B cell (primary cell): ENCODE results near the gene GPHN. TPM values are rescaled to one million over a fixed set of nuclear protein-coding genes. Genes with fewer than 3 reads are reported as not detected.

Source experiments
- ATAC-seq: fragments of 200-7000 bp; cut with Tn5 transposase; one replicate; pipeline ENCODE4 v1.10.0; 2021; ENCODE audit warnings: low read depth, mild to moderate bottlenecking, moderate number of reproducible peaks, moderate library complexity
- CTCF ChIA-PET: fragments of 350-600 bp; sonication (Branson Sonifier 250); formaldehyde crosslinking; loops from one replicate; lab custom pipeline; 2021; ENCODE audit warnings: antibody characterized with exemption, inconsistent platforms; lab: Charles Lee
- POLR2A ChIA-PET: fragments of 350-600 bp; sonication (Branson Sonifier 250); formaldehyde crosslinking; loops from one replicate; lab custom pipeline; 2021; ENCODE audit warnings: antibody characterized with exemption; lab: Charles Lee
- DNase-seq: peaks from one replicate; pipeline ENCODE4 v3.0.0; 2013
- H2AFZ ChIP-seq: 2 replicates; pipeline ENCODE4 v1.6.1; 2012; ENCODE audit warnings: mild to moderate bottlenecking, low read depth, low read length; ENCODE audit not compliant: insufficient read depth, poor library complexity, severe bottlenecking
- H3K27ac ChIP-seq, 2 donors: 1 replicate in 1 of 2; 2 replicates in 1 of 2; pipeline ENCODE4 v1.5.1; 2012 to 2013; ENCODE audit warnings: low read length in 2 of 2, mild to moderate bottlenecking in 2 of 2, moderate library complexity in 1 of 2
- H3K27me3 ChIP-seq, 4 experiments: fragments of 200-600 bp in 1 of 4; sonication (generic) in 1 of 4; replicated peaks in 1 of 4; 1 replicate in 2 of 4; 2 replicates in 2 of 4; pipeline versions ENCODE4 v1.6.1 to v1.7.0; 2013 to 2016; ENCODE audit warnings: low read length in 3 of 4, mild to moderate bottlenecking in 2 of 4, mixed read lengths in 1 of 4, moderate library complexity in 1 of 4; ENCODE audit not compliant: insufficient read depth in 4 of 4, control insufficient read depth in 3 of 4; ENCODE audit errors: control extremely low read depth in 1 of 4
- H3K36me3 ChIP-seq, 2 experiments: replicated peaks in 1 of 2; 1 replicate in 1 of 2; 2 replicates in 1 of 2; pipeline versions ENCODE4 v1.6.1 to v1.7.1; 2013; ENCODE audit warnings: low read length in 1 of 2; ENCODE audit not compliant: insufficient read depth in 2 of 2, control insufficient read depth in 1 of 2; ENCODE audit errors: control extremely low read depth in 1 of 2, extremely low read depth in 1 of 2
- H3K4me1 ChIP-seq, 2 donors: fragments of 200-600 bp in 1 of 2; sonication (generic) in 1 of 2; 1 replicate in 1 of 2; 2 replicates in 1 of 2; pipeline versions ENCODE4 v1.5.1 to v1.6.1; 2013 to 2017; ENCODE audit warnings: low read length in 2 of 2; ENCODE audit not compliant: control insufficient read depth in 2 of 2, insufficient read depth in 2 of 2
- H3K4me2 ChIP-seq: replicated peaks from 2 replicates; pipeline ENCODE3; 2012; ENCODE audit warnings: mild to moderate bottlenecking, low read depth, low read length; ENCODE audit not compliant: poor library complexity, severe bottlenecking
- H3K4me3 ChIP-seq, 5 experiments: fragments of 200-600 bp in 1 of 5; sonication (generic) in 1 of 5; 1 replicate in 3 of 5; 2 replicates in 2 of 5; pipeline versions ENCODE4 v1.5.1 to v1.7.0; 2011 to 2016; ENCODE audit warnings: low read length in 4 of 5, mild to moderate bottlenecking in 4 of 5, low read depth in 2 of 5, control low read depth in 1 of 5, moderate library complexity in 1 of 5; ENCODE audit not compliant: insufficient read depth in 1 of 5; ENCODE audit errors: control extremely low read depth in 1 of 5, extremely low read depth in 1 of 5
- H3K79me2 ChIP-seq: fragments of 200-600 bp; sonication (generic); one replicate; pipeline ENCODE4 v1.6.0; 2016; ENCODE audit warnings: low read length; ENCODE audit not compliant: control insufficient read depth, insufficient read depth
- H3K9ac ChIP-seq: fragments of 200-600 bp; sonication (generic); 2 replicates; pipeline ENCODE4 v1.6.1; 2017; ENCODE audit warnings: mild to moderate bottlenecking, low read length, moderate library complexity
- H3K9me3 ChIP-seq, 3 donors: one replicate each; pipeline versions ENCODE4 v1.6.1 to v1.7.1; 2013; ENCODE audit warnings: low read length in 2 of 3; ENCODE audit not compliant: control insufficient read depth in 2 of 3, insufficient read depth in 1 of 3; ENCODE audit errors: control extremely low read depth in 1 of 3
- H4K20me1 ChIP-seq: 2 replicates; pipeline ENCODE4 v1.6.0; 2012; ENCODE audit warnings: mild to moderate bottlenecking, low read length; ENCODE audit not compliant: insufficient read depth, control insufficient read depth, poor library complexity, severe bottlenecking
- H3K27ac Mint-ChIP-seq: one replicate; pipeline ENCODE4 v1.8.0; 2021; ENCODE audit warnings: mixed read lengths
- H3K27me3 Mint-ChIP-seq: one replicate; pipeline ENCODE4 v1.8.0; 2021; ENCODE audit warnings: mixed read lengths
- H3K4me1 Mint-ChIP-seq: one replicate; pipeline ENCODE4 v1.8.0; 2021; ENCODE audit warnings: mixed read lengths
- H3K4me3 Mint-ChIP-seq: one replicate; pipeline ENCODE4 v1.8.0; 2021; ENCODE audit warnings: mixed read lengths
- H3K9me3 Mint-ChIP-seq: one replicate; pipeline ENCODE4 v1.8.0; 2022; ENCODE audit warnings: mixed read lengths; ENCODE audit not compliant: insufficient read depth
- CTCF ChIP-seq: fragments of 200-600 bp; IDR thresholded peaks from one replicate; pipeline ENCODE4 v1.8.0; 2022; ENCODE audit warnings: antibody characterized with exemption, mild to moderate bottlenecking
- EZH2 ChIP-seq: IDR thresholded peaks from 2 replicates; pipeline ENCODE4 v1.6.1; 2012; ENCODE audit warnings: borderline replicate concordance, low read depth, mild to moderate bottlenecking, moderate library complexity, low read length; ENCODE audit not compliant: insufficient read depth, poor library complexity, severe bottlenecking
- WGBS: methylation state at CpG from one replicate; pipeline ENCODE4 v1.1.5; 2013; ENCODE audit warnings: missing lambda C conversion rate; ENCODE audit not compliant: insufficient coverage; 5-methylcytosine and 5-hydroxymethylcytosine counted together
- intact Hi-C: fragments of 100-400 bp; cut with micrococcal nuclease; formaldehyde crosslinking; loops from one replicate; pipeline ENCODE4 v1.10.0; 2022
- polyA plus RNA-seq: library from polyadenylated mRNA; depleted of rRNA; stranded (reverse); fragments of >200 nt; gene quantifications from 2 replicates; pipeline ENCODE4 v1.2.3, GENCODE V29; 2012
- total RNA-seq, 2 donors: library from RNA; stranded (reverse); fragments of 120-200 nt in 1 of 2; gene quantifications; 1 replicate in 1 of 2; 2 replicates in 1 of 2; pipeline versions ENCODE4 v1.2.3 to v1.2.4, GENCODE V29; 2013 to 2022

The GPHN gene
- total and polyA plus RNA-seq, 2 donors (not counting 1 experiment from before 2014, with no cell fraction given) = 3.4 to 18.0 TPM

- Histone ChIP-seq H3K9ac (no peak overlapping the region), H3K4me3 (no peak overlapping the region), H4K20me1 (no peaks in the 10 kb centered on the region), H3K36me3 (no peaks in the 10 kb centered on the region), H3K4me1 (no peaks in the 10 kb centered on the region), H3K4me2 (no peak overlapping the region), H2AFZ (no peak overlapping the region), H3K27me3 (no peaks in the 10 kb centered on the region), H3K27ac (no peak overlapping the region), H3K79me2 (no peaks in the 10 kb centered on the region), H3K9me3 (no peaks in the 10 kb centered on the region)
- no peaks in the 10 kb centered on the region for H3K4me1 Mint-ChIP-seq
- DNase-seq (no peak), ATAC-seq (no peak)
- no peaks in the 10 kb centered on the region for H3K27me3 Mint-ChIP-seq
- POLR2A ChIA-PET = no interaction called here
- no peak overlapping the region for H3K4me3 Mint-ChIP-seq
- whole genome bisulfite sequencing = no CpG with 5 or more reads among the region's 1 CpG
- peaks cover 4% of the 10 kb centered on the region for H3K9me3 Mint-ChIP-seq
- TF ChIP-seq CTCF (no peak), EZH2 (no peak)
- intact Hi-C loops = no loop called here
- H3K27ac Mint-ChIP-seq = no peak overlapping the region
- CTCF ChIA-PET = no interaction called here
Observed at GRCh38 chr14:66923251-66923650, 415.3 kb downstream of the GPHN start.

GRCh38 chr14:66939409-66939808 is 431.5 kb downstream of the GPHN start:
- H3K4me3 ChIP-seq = no peak overlapping the region
- intact Hi-C loops = no loop called here
- H3K36me3 ChIP-seq = no peaks in the 10 kb centered on the region
- Mint-ChIP-seq H3K4me1 (no peaks in the 10 kb centered on the region), H3K4me3 (no peak overlapping the region), H3K27me3 (no peaks in the 10 kb centered on the region), H3K27ac (no peak overlapping the region), H3K9me3 (peaks cover 5% of the 10 kb centered on the region)
- ChIA-PET POLR2A (no interaction called here), CTCF (no interaction called here)
- ATAC-seq = no peak
- H3K27ac ChIP-seq = no peak overlapping the region
- no peak overlapping the region for H3K9ac ChIP-seq
- H3K9me3 ChIP-seq = peaks cover 9 to 29% (median 16%) of the 10 kb centered on the region in 3 donors
- H3K4me1 ChIP-seq = no peaks in the 10 kb centered on the region
- H3K79me2 ChIP-seq = no peaks in the 10 kb centered on the region
- no peak overlapping the region for H3K4me2 ChIP-seq
- WGBS = 97% methylated on average over 4 of the region's 4 CpGs
- no peak for DNase-seq
- no peak overlapping the region for H2AFZ ChIP-seq
- no peak for TF ChIP-seq EZH2
- no peak for TF ChIP-seq CTCF
- no peaks in the 10 kb centered on the region for H4K20me1 ChIP-seq
- H3K27me3 ChIP-seq = no peaks in the 10 kb centered on the region
